ENCODE data around the gene SYT2. TPM values are rescaled to one million over a fixed set of nuclear protein-coding genes. Genes with fewer than 3 reads are reported as not detected.

SYT2 gene
- total RNA-seq, 1 experiment from 2014 or later, result not detected

GRCh38 chr1:202680586-202681352 lies 29.5 kb downstream of the SYT2 start:
- Histone ChIP-seq H3K4me3 (no peak overlapping the region), H3K27ac (no peak overlapping the region), H3K36me3 (no peaks in the 10 kb centered on the region), H3K9me3 (replicated peaks) (0 out of 2 replicates have a peak, but pooled peaks cover 2% of the 10 kb centered on the region), H3K4me1 (replicated peaks) (no peaks in the 10 kb centered on the region), H3K27me3 (replicated peaks) (peaks cover 3% of the 10 kb centered on the region; the same call in 1 of the 2 replicates)
- no peak for DNase-seq (ENCODE audit: low read depth in 1 of 2, low spot score in 2 of 2)

GRCh38 chr1:202679406-202680177 lies 30.7 kb downstream of the SYT2 start:
- H3K36me3 ChIP-seq, result no peaks in the 10 kb centered on the region
- no peak overlapping the region for H3K4me3 ChIP-seq
- no peak for DNase-seq (ENCODE audit: low read depth in 1 of 2, low spot score in 2 of 2)
- H3K9me3 ChIP-seq (replicated peaks), result 0 out of 2 replicates have a peak, but pooled peaks cover 2% of the 10 kb centered on the region
- H3K4me1 ChIP-seq (replicated peaks), result no peaks in the 10 kb centered on the region
- no peak overlapping the region for H3K27ac ChIP-seq
- 0 out of 2 replicates have a peak, but pooled peaks cover under 1% of the 10 kb centered on the region for H3K27me3 ChIP-seq (replicated peaks)

- Histone ChIP-seq H3K4me3 (no peak overlapping the region), H3K27me3 (replicated peaks) (no peaks in the 10 kb centered on the region), H3K9me3 (replicated peaks) (0 out of 2 replicates have a peak, but pooled peaks cover 2% of the 10 kb centered on the region), H3K27ac (no peak overlapping the region), H3K36me3 (no peaks in the 10 kb centered on the region), H3K4me1 (replicated peaks) (no peaks in the 10 kb centered on the region)
- DNase-seq (ENCODE audit: low read depth in 1 of 2, low spot score in 2 of 2), result no peak
Observed at GRCh38 chr1:202677433-202677832, 32.8 kb downstream of the SYT2 start.

GRCh38 chr1:202673531-202673930 lies 36.7 kb downstream of the SYT2 start:
- Histone ChIP-seq H3K27me3 (replicated peaks) (no peaks in the 10 kb centered on the region), H3K4me3 (no peak overlapping the region), H3K4me1 (replicated peaks) (no peaks in the 10 kb centered on the region), H3K36me3 (no peaks in the 10 kb centered on the region), H3K9me3 (replicated peaks) (0 out of 2 replicates have a peak, but pooled peaks cover 2% of the 10 kb centered on the region), H3K27ac (no peak overlapping the region)
- no peak for DNase-seq (ENCODE audit: low read depth in 1 of 2, low spot score in 2 of 2)

- no peak overlapping the region for H3K4me3 ChIP-seq
- no peaks in the 10 kb centered on the region for H3K4me1 ChIP-seq (replicated peaks)
- no peak overlapping the region for H3K27ac ChIP-seq
- DNase-seq (ENCODE audit: low read depth in 1 of 2, low spot score in 2 of 2), result no peak
- H3K36me3 ChIP-seq, result no peaks in the 10 kb centered on the region
- no peaks in the 10 kb centered on the region for H3K9me3 ChIP-seq (replicated peaks)
- H3K27me3 ChIP-seq (replicated peaks), result no peaks in the 10 kb centered on the region
Observed at GRCh38 chr1:202671399-202671798, 38.9 kb downstream of the SYT2 start.

GRCh38 chr1:202665417-202665816 lies 44.8 kb downstream of the SYT2 start:
- Histone ChIP-seq H3K27me3 (replicated peaks) (peaks cover 24% of the 10 kb centered on the region), H3K4me1 (replicated peaks) (no peaks in the 10 kb centered on the region)
- DNase-seq (ENCODE audit: low read depth in 1 of 2, low spot score in 2 of 2), result no peak

GRCh38 chr1:202664083-202664482 lies 46.2 kb downstream of the SYT2 start:
- H3K4me3 ChIP-seq, result no peak overlapping the region
- H3K4me1 ChIP-seq (replicated peaks), result no peaks in the 10 kb centered on the region
- no peak for DNase-seq (ENCODE audit: low read depth in 1 of 2, low spot score in 2 of 2)
- no peaks in the 10 kb centered on the region for H3K36me3 ChIP-seq
- H3K27ac ChIP-seq, result no peak overlapping the region
- peaks cover 29% of the 10 kb centered on the region for H3K27me3 ChIP-seq (replicated peaks)
- no peaks in the 10 kb centered on the region for H3K9me3 ChIP-seq (replicated peaks)

More at GRCh38 chr1:202665417-202665816, 44.8 kb downstream of the SYT2 start:
- H3K27ac ChIP-seq, result no peak overlapping the region
- H3K4me3 ChIP-seq, result no peak overlapping the region
- H3K9me3 ChIP-seq (replicated peaks), result no peaks in the 10 kb centered on the region
- no peaks in the 10 kb centered on the region for H3K36me3 ChIP-seq

GRCh38 chr1:202663131-202663530 lies 47.1 kb downstream of the SYT2 start:
- H3K4me3 ChIP-seq, result no peak overlapping the region
- DNase-seq (ENCODE audit: low read depth in 1 of 2, low spot score in 2 of 2), result no peak
- H3K27ac ChIP-seq, result no peak overlapping the region
- peaks cover 29% of the 10 kb centered on the region for H3K27me3 ChIP-seq (replicated peaks)
- no peaks in the 10 kb centered on the region for H3K36me3 ChIP-seq
- no peaks in the 10 kb centered on the region for H3K4me1 ChIP-seq (replicated peaks)
- H3K9me3 ChIP-seq (replicated peaks), result no peaks in the 10 kb centered on the region

GRCh38 chr1:202662081-202662480 lies 48.2 kb downstream of the SYT2 start:
- DNase-seq (ENCODE audit: low read depth in 1 of 2, low spot score in 2 of 2), result no peak
- Histone ChIP-seq H3K27ac (no peak overlapping the region), H3K9me3 (replicated peaks) (no peaks in the 10 kb centered on the region), H3K4me1 (replicated peaks) (no peaks in the 10 kb centered on the region), H3K4me3 (no peak overlapping the region), H3K36me3 (no peaks in the 10 kb centered on the region), H3K27me3 (replicated peaks) (peaks cover 32% of the 10 kb centered on the region)

- Histone ChIP-seq H3K27ac (no peak overlapping the region), H3K4me1 (replicated peaks) (no peaks in the 10 kb centered on the region), H3K9me3 (replicated peaks) (no peaks in the 10 kb centered on the region), H3K27me3 (replicated peaks) (peaks cover 32% of the 10 kb centered on the region), H3K4me3 (no peak overlapping the region), H3K36me3 (no peaks in the 10 kb centered on the region)
- no peak for DNase-seq (ENCODE audit: low read depth in 1 of 2, low spot score in 2 of 2)
Observed at GRCh38 chr1:202661136-202661845, 49.0 kb downstream of the SYT2 start.

- Histone ChIP-seq H3K27ac (no peak overlapping the region), H3K4me1 (replicated peaks) (no peaks in the 10 kb centered on the region), H3K27me3 (replicated peaks) (peaks cover 30% of the 10 kb centered on the region), H3K36me3 (no peaks in the 10 kb centered on the region), H3K4me3 (no peak overlapping the region), H3K9me3 (replicated peaks) (no peaks in the 10 kb centered on the region)
- no peak for DNase-seq (ENCODE audit: low read depth in 1 of 2, low spot score in 2 of 2)
Observed at GRCh38 chr1:202659974-202660373, 50.3 kb downstream of the SYT2 start.

- Histone ChIP-seq H3K4me1 (replicated peaks) (no peaks in the 10 kb centered on the region), H3K27me3 (replicated peaks) (peaks cover 29% of the 10 kb centered on the region), H3K27ac (no peak overlapping the region), H3K9me3 (replicated peaks) (no peaks in the 10 kb centered on the region), H3K36me3 (no peaks in the 10 kb centered on the region), H3K4me3 (no peak overlapping the region)
- no peak for DNase-seq (ENCODE audit: low read depth in 1 of 2, low spot score in 2 of 2)
Observed at GRCh38 chr1:202659541-202659940, 50.7 kb downstream of the SYT2 start.

- Histone ChIP-seq H3K27me3 (replicated peaks) (peaks cover 26% of the 10 kb centered on the region), H3K4me3 (no peak overlapping the region), H3K9me3 (replicated peaks) (no peaks in the 10 kb centered on the region), H3K4me1 (replicated peaks) (no peaks in the 10 kb centered on the region), H3K36me3 (no peaks in the 10 kb centered on the region), H3K27ac (no peak overlapping the region)
- DNase-seq (ENCODE audit: low read depth in 1 of 2, low spot score in 2 of 2), result no peak
Observed at GRCh38 chr1:202658769-202659168, 51.5 kb downstream of the SYT2 start.
